Type B pancreatic cell (in vitro differentiated cells): Measurements from ENCODE around the gene SHANK2. TPM values are rescaled to one million over a fixed set of nuclear protein-coding genes. Genes with fewer than 3 reads are reported as not detected.

ENCODE experiments used
- DNase-seq: peaks from one replicate; pipeline ENCODE4 v3.0.0; 2021; ENCODE audit warnings: mixed read lengths; ENCODE audit not compliant: unreplicated experiment; ENCODE audit errors: extremely low spot score
- H3K27ac Mint-ChIP-seq: 2 replicates; pipeline ENCODE4 v1.8.0; 2021; ENCODE audit warnings: mild to moderate bottlenecking, mixed read lengths
- H3K27me3 Mint-ChIP-seq: 2 replicates; pipeline ENCODE4 v1.8.0; 2021; ENCODE audit warnings: mixed read lengths
- H3K36me3 Mint-ChIP-seq: 2 replicates; pipeline ENCODE4 v1.8.0; 2021; ENCODE audit warnings: mixed read lengths
- H3K4me1 Mint-ChIP-seq: one replicate; pipeline ENCODE4 v1.8.0; 2021; ENCODE audit warnings: mixed read lengths; ENCODE audit not compliant: unreplicated experiment
- H3K4me3 Mint-ChIP-seq: 2 replicates; pipeline ENCODE4 v1.8.0; 2021; ENCODE audit warnings: mild to moderate bottlenecking, mixed read lengths
- H3K9me3 Mint-ChIP-seq: 2 replicates; pipeline ENCODE4 v1.8.0; 2021; ENCODE audit warnings: mixed read lengths
- total RNA-seq: library from RNA; stranded (reverse); gene quantifications from 2 replicates; pipeline ENCODE4 v1.2.1, GENCODE V29; 2021; ENCODE audit warnings: low replicate concordance
- TF ChIP-seq, protein P1 (sequence below): fragments of 200-600 bp; sonication (generic); conservative IDR thresholded peaks from 2 replicates; pipeline ENCODE4 v1.5.0; 2021; ENCODE audit warnings: antibody characterized with exemption, mild to moderate bottlenecking

The SHANK2 gene
- total RNA-seq, 1 donor from 2014 or later = 49.4 TPM

DNA sequence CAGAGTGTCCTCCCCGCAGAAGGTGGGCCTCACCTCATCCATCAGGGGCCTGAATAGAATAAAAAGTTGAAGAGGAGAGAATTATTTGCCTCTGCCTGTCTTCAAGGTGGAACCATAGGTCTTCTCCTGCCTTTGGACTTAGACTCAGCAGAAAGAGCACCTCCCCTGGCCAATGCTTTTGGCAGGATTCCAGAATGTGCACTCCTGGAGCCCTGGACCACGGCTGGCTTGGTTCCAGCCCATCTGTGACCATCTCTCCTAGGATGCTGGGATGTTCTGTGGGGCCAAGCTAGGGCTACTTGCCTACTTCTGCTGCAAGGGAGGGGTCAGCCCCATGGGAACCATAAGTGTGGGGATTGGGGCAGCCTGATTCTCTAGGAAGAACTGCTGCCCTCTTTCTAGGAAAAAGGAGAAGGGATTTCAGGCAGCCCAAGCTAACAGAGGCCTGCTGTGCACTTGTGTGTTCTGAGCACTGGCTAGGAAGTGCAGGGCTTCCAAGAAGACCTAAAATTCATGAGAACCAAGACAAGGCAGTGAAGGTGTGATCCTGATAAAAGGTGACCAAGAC, 32.2 kb upstream of the SHANK2 start:
- no peak for DNase-seq
- H3K4me3 Mint-ChIP-seq = peak overlapping the region; percentile 84
- TF ChIP-seq, protein P1, sequence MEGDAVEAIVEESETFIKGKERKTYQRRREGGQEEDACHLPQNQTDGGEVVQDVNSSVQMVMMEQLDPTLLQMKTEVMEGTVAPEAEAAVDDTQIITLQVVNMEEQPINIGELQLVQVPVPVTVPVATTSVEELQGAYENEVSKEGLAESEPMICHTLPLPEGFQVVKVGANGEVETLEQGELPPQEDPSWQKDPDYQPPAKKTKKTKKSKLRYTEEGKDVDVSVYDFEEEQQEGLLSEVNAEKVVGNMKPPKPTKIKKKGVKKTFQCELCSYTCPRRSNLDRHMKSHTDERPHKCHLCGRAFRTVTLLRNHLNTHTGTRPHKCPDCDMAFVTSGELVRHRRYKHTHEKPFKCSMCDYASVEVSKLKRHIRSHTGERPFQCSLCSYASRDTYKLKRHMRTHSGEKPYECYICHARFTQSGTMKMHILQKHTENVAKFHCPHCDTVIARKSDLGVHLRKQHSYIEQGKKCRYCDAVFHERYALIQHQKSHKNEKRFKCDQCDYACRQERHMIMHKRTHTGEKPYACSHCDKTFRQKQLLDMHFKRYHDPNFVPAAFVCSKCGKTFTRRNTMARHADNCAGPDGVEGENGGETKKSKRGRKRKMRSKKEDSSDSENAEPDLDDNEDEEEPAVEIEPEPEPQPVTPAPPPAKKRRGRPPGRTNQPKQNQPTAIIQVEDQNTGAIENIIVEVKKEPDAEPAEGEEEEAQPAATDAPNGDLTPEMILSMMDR = no peak
- H3K4me1 Mint-ChIP-seq = peaks cover 34% of the 10 kb centered on the region
- peaks cover 5% of the 10 kb centered on the region for H3K9me3 Mint-ChIP-seq
- H3K27me3 Mint-ChIP-seq = peaks cover 7% of the 10 kb centered on the region
- H3K27ac Mint-ChIP-seq = peak overlapping the region; percentile 98
- peaks cover 6% of the 10 kb centered on the region for H3K36me3 Mint-ChIP-seq

DNA sequence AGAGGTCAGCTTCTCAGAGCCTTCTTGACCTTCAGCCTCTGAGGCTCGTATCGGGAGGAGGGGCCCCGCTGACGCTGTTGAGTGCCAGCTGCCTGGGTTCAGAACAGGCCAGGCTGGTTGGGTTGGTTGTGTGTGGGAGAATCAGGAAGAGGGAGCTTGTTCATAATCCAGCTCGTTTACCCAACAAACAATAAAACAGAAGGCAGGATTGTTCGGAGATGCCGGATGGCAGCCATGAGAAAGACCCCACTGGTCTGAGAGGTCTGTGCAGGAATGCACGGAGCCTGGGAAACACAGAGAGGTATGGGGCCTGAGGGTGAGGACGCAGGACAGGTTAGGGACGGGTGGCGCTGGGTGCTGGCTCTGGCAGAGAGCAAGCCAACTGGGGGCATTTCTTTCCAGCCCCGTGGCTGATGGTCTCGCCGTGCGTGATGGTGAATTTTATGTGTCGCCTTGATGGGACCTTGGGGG, 31.6 kb upstream of the SHANK2 start:
- peaks cover 34% of the 10 kb centered on the region for H3K4me1 Mint-ChIP-seq
- peaks cover 3% of the 10 kb centered on the region for H3K36me3 Mint-ChIP-seq
- peaks cover 7% of the 10 kb centered on the region for H3K27me3 Mint-ChIP-seq
- TF ChIP-seq, protein P1 = no peak
- peak overlapping the region; percentile 98 for H3K27ac Mint-ChIP-seq
- DNase-seq = no peak
- peak overlapping the region; percentile 84 for H3K4me3 Mint-ChIP-seq
- H3K9me3 Mint-ChIP-seq = peaks cover 5% of the 10 kb centered on the region

DNA sequence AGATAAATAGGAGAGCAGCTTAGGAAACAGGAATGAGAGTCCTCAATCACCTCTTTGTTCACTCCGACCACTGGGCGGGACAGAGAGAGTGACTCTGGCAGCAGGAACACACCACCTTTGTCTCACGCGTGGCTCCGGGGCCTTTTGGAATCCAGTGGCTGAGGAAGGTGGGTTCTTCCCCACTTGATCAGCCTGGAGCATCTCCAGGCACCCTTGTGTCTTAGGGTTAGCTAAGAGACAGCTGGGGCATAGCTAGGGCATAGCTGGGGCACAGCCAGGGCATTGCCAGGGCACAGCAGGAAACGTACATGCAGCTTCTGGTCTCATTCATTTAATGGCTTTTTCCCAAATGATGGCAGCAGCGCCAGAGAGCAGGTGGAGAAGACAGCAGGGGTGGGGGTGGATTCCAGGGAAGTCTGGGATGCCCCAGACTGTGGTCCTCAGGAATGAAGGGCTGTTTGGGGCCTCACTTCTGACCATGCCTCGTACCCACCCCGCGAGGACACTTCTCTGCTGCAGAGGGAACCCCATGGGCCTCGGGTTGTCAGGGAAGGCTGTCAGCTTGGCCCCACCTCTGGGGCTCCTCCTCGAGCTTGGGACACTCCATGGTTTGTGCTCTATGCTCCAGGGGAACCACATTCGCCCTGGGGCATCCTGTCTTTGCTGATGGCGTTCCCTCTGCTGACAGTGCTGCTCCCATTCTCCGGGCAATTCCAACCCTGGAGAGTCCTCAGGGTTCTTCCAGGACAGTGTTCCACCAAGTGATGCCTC, 30.4 kb upstream of the SHANK2 start:
- Mint-ChIP-seq H3K27me3 (peaks cover 7% of the 10 kb centered on the region), H3K36me3 (no peaks in the 10 kb centered on the region), H3K4me1 (peaks cover 34% of the 10 kb centered on the region), H3K9me3 (peaks cover 5% of the 10 kb centered on the region), H3K4me3 (no peak overlapping the region), H3K27ac (peak overlapping the region; percentile 98)
- TF ChIP-seq, protein P1 = no peak
- peak; percentile 58 for DNase-seq

DNA sequence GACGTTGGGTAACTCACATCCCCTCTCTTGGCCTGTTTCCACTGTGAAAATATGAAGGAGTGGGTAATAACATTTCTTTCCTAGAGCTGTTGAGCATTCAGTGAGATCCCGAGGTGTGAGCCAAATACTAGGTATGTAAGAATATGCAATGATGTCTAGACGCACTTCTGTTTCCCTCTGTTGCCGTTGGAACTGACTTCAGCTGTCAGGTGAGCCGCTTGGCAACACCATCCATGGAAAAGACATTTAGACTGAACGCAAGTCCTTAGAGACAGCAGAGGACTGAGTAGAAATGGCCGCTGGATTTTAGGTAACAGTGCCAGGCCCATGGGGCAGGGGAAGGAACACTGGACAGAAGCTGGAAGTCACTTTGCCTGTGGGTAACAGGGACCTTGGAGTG, 29.5 kb upstream of the SHANK2 start:
- H3K36me3 Mint-ChIP-seq = no peaks in the 10 kb centered on the region
- H3K27ac Mint-ChIP-seq = no peak overlapping the region
- H3K4me1 Mint-ChIP-seq = peaks cover 28% of the 10 kb centered on the region
- TF ChIP-seq, protein P1 = no peak
- no peak overlapping the region for H3K4me3 Mint-ChIP-seq
- H3K9me3 Mint-ChIP-seq = peaks cover 5% of the 10 kb centered on the region
- peaks cover 7% of the 10 kb centered on the region for H3K27me3 Mint-ChIP-seq
- DNase-seq = no peak

DNA sequence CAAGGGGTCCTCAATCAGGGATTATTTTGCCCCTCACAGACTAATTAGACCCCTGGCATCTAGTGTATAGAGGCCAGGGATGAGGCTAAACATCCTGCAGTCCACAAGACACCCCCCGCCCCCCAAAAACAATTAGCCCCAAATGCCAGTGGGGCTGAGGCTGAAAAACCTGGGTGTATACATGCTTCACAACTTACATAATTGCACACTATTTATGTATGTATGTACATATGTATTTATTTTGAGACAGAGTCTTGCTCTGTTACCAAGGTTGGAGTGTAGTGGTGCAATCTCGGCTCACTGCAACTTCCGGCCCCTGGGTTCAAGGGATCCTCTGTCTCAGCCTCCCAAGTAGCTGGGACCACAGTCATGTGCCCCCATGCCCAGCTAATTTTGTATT, 28.8 kb upstream of the SHANK2 start:
- Mint-ChIP-seq H3K27ac (no peak overlapping the region), H3K27me3 (peaks cover 7% of the 10 kb centered on the region), H3K9me3 (peaks cover 5% of the 10 kb centered on the region), H3K4me1 (peaks cover 24% of the 10 kb centered on the region), H3K4me3 (no peak overlapping the region), H3K36me3 (no peaks in the 10 kb centered on the region)
- DNase-seq = no peak
- TF ChIP-seq, protein P1 = no peak
